HepG2 (cell line): ENCODE data around the gene SPATA12.

Experiments
- CEBPB ChIP-seq: IDR thresholded peaks from 2 replicates; pipeline ENCODE4 v1.6.1; 2011; ENCODE audit warnings: low read depth, low read length, improper control_type of control experiment, borderline replicate concordance
- CEBPZ ChIP-seq: IDR thresholded peaks from 2 replicates; pipeline ENCODE4 v1.6.1; 2012; ENCODE audit warnings: low read length, improper control_type of control experiment
- EP300 ChIP-seq, 3 experiments: sonication (generic) in 1 of 3; formaldehyde crosslinking in 1 of 3; IDR thresholded peaks; 2 replicates each; pipeline versions ENCODE4 v1.5.1 to v1.6.1; 2011 to 2020; ENCODE audit warnings: low read depth in 2 of 3, low read length in 2 of 3, borderline replicate concordance in 1 of 3, improper control_type of control experiment in 1 of 3, mild to moderate bottlenecking in 1 of 3, missing genetic modification reagents in 1 of 3, moderate library complexity in 1 of 3
- FOXJ3 ChIP-seq: sonication (generic); formaldehyde crosslinking; IDR thresholded peaks from 2 replicates; pipeline ENCODE4 v1.4.0; 2020; ENCODE audit warnings: missing genetic modification reagents, mild to moderate bottlenecking, borderline replicate concordance
- HNRNPUL1 ChIP-seq: fragments of 200-400 bp; formaldehyde crosslinking; IDR thresholded peaks from 2 replicates; pipeline ENCODE4 v1.6.1; 2017; ENCODE audit warnings: low read depth, mild to moderate bottlenecking, low read length, moderate library complexity
- NFIB ChIP-seq: sonication (generic); formaldehyde crosslinking; IDR thresholded peaks from 2 replicates; pipeline ENCODE4 v1.9.0; 2021; ENCODE audit warnings: missing genetic modification reagents, mild to moderate bottlenecking, borderline replicate concordance
- POLR2A ChIP-seq, 2 experiments: IDR thresholded peaks; 2 replicates each; pipeline ENCODE4 v1.6.1; 2011; ENCODE audit warnings: low read depth in 2 of 2, low read length in 2 of 2, mild to moderate bottlenecking in 1 of 2, moderate library complexity in 1 of 2; ENCODE audit not compliant: insufficient read depth in 1 of 2
- TAF1 ChIP-seq: sonication (generic); formaldehyde crosslinking; IDR thresholded peaks from 2 replicates; pipeline ENCODE4 v1.4.0; 2020; ENCODE audit warnings: missing genetic modification reagents
- YY1 ChIP-seq: IDR thresholded peaks from 2 replicates; pipeline ENCODE4 v1.6.1; 2011; ENCODE audit warnings: low read length, low read depth, moderate library complexity, mild to moderate bottlenecking; ENCODE audit not compliant: insufficient read depth, insufficient replicate concordance
- TF ChIP-seq, protein P1 (sequence below): sonication (generic); formaldehyde crosslinking; IDR thresholded peaks from 2 replicates; pipeline ENCODE4 v1.5.0; 2020; ENCODE audit warnings: mild to moderate bottlenecking, missing genetic modification reagents, moderate library complexity

GRCh38 chr3:57076422-57076951, 16.0 kb downstream of the SPATA12 start:
- TF ChIP-seq, protein P1, sequence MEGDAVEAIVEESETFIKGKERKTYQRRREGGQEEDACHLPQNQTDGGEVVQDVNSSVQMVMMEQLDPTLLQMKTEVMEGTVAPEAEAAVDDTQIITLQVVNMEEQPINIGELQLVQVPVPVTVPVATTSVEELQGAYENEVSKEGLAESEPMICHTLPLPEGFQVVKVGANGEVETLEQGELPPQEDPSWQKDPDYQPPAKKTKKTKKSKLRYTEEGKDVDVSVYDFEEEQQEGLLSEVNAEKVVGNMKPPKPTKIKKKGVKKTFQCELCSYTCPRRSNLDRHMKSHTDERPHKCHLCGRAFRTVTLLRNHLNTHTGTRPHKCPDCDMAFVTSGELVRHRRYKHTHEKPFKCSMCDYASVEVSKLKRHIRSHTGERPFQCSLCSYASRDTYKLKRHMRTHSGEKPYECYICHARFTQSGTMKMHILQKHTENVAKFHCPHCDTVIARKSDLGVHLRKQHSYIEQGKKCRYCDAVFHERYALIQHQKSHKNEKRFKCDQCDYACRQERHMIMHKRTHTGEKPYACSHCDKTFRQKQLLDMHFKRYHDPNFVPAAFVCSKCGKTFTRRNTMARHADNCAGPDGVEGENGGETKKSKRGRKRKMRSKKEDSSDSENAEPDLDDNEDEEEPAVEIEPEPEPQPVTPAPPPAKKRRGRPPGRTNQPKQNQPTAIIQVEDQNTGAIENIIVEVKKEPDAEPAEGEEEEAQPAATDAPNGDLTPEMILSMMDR (CRISPR knock-in tag): no peak
- TF ChIP-seq HNRNPUL1 (no peak), TAF1 (no peak), POLR2A (IDR thresholded peaks at IDR 0.05; ENCODE audit: insufficient read depth in 1 of 2, low read depth in 2 of 2, low read length in 2 of 2) (no peak), CEBPB (no peak), CEBPZ (no peak), FOXJ3 (no peak), EP300 (IDR thresholded peaks at IDR 0.05; ENCODE audit: low read depth in 2 of 2, low read length in 2 of 2) (no peak), EP300 (CRISPR knock-in tag; IDR thresholded peaks at IDR 0.05; ENCODE audit: borderline replicate concordance) (no peak), NFIB (CRISPR knock-in tag) (no peak), YY1 (no peak)
